GM21576 (cell line): ENCODE data around the gene ADAMTSL1.

Experiments
- ATAC-seq: cut with Tn5 transposase; IDR thresholded peaks from one replicate; pipeline ENCODE4 v1.9.1; 2021; ENCODE audit warnings: mild to moderate bottlenecking, moderate library complexity; ENCODE audit not compliant: unreplicated experiment

Gene ADAMTSL1

DNA sequence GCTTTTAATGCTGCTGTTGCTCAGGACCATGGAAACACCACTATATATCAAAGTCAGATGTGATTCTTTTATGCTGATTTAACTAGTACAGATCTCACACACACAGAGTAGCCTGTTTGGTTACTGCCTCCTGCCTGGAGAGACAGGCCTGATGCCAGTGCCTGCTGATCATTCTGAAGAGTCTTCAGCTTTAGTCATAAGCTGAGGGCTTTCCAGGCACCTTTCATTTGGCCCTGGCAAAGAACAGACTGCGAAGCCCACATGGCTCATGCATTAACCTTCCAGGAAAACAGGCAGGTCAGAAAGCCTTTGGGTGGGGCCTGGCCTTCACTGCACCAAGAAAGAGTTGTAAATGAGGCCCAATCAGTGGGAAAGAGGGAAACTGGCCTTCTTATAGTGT is 414.3 kb downstream of the ADAMTSL1 start:
- no peak for ATAC-seq

DNA sequence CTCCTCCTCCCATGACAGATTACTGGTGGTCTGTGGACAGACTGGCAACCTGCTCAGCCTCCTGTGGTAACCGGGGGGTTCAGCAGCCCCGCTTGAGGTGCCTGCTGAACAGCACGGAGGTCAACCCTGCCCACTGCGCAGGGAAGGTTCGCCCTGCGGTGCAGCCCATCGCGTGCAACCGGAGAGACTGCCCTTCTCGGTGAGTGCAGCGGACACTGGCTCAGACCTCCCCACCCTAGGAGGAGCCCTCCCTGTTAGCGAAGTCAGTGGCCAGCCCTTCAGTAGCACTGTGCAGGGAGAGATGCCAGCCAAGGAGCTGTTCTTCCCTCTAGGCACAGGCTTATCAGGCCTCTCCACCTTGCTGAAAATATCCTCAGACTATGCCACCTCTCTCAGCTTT is 415.6 kb downstream of the ADAMTSL1 start:
- no peak for ATAC-seq

DNA sequence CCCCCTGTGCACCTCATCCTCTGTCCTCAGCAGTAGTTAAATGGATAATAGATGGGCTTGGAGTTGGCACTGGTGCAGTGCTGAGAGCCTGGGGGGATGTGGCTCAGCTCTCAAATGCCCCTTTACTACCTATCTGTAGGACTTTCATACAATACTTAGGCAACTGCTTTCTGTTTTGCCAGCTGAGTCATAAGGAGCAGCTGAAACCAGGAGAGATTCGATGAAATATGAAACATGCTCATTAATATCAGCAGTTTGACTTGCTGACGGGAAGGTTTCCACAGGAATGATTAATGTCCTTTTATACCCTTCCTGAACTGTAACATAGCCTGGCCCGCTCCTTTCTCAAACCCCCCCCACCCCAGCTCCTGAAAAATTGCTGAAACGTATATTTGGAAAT is 416.4 kb downstream of the ADAMTSL1 start:
- ATAC-seq, result peak; percentile 68

DNA sequence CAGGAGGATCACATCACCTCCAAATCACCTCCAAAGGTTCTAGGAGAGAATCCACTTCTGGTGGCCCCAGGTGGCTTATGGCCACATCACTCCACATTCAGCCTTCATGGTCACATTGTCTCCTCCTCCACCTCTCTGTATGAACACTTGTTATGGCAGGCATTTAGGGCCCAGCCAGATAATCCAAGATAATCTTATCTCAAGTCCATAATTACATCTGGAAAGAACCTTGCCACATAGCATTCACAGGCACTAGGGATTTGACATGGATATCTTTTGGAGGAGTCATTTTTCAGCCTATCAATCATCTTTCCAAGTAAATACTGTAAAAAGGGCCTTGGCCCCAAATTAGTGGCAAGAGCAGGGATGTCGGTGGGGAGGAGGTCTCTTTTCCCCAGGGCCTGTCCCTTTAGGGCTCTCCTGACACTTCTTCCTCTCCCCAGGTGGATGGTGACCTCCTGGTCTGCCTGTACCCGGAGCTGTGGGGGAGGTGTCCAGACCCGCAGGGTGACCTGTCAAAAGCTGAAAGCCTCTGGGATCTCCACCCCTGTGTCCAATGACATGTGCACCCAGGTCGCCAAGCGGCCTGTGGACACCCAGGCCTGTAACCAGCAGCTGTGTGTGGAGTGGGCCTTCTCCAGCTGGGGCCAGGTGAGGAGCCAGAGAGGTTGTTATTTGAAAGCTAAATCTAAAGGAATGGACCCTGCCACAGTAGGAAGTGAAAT is 418.2 kb downstream of the ADAMTSL1 start:
- ATAC-seq, result no peak

DNA sequence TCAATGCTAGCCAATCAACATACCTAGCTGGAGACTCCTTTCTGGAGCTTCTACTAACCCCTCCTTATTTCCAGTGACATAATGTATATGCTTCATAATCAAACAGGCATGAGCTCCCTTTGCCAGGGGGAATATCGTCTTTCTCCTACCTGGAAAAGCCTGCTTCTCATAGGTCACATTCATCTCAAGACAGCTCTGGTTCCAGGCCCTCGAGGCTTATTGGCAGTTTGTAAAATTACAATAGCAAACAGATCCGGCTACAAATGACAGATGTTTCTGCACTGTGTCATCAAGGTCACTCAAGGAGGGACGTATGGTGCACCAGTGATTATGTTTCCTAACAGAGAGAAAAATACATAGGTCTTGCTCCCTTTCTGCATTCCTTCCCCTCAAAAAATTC is 419.1 kb downstream of the ADAMTSL1 start:
- ATAC-seq, result no peak

DNA sequence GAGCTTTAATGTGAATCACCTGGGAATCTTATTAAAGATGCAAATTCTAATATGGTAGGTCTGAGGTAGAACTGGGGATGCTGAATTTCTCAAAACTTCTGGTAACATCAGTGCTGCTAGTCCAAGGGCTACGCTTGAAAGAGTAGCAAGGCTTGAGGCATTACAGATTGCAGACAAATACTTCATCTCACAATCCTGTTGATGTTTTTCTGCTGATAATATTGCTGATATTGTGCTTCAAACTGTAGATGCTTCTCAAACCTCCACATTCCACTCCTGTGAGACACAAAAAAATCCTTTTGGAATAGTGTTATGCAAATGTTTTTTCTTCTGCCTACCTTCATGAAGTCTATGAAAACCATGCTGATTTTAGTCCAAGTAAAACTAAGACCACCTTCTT is 419.5 kb downstream of the ADAMTSL1 start:
- no peak for ATAC-seq

DNA sequence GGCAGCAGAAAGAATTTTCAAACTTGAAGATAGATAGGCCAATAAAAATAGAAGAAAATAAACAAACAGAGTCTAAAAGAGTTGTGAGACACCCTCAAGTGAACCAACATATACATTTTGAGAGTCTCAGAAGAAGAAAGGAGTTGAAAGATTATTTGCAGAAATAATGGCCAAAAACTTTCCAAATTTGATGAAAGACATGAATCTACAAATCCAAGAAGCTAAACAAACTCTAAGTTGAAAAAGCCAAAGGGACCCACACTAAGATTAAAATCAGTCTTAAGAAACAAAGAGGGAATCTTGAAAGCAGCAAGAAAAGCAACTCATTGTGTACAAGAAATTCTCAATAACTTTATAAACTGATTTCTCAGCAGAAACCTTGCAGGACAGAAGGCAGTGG is 422.1 kb downstream of the ADAMTSL1 start:
- ATAC-seq, result no peak

DNA sequence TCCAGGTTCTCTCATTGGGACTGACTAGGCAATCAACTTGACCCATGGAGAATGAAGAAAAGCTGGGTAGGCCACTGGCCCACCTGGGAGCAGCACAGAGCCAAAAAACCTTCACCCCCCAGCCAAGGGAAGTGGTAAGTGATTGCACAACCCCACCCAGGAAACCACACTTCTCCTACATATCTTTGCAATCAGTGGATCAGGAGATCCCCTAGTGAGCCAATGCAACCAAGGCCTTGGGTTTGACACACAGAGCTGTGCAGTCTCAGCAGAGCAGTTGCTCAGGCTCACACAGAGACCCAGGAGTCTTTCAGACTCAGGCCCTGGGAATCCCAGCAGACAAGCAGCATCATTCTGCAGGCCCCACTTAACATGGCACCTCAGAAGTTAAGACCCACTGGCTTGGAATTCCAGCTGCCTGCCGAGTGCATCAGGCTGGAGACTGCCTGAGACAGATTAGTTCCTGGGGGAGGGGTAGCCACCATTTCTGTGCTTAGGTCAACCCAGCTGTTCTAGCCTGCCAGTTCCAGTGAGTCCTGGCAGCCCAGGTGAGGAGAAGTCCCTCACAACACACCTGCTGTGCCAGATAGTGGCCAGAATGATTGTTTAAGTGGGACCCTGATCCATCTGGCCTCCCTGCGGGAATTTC is 422.7 kb downstream of the ADAMTSL1 start:
- no peak for ATAC-seq

DNA sequence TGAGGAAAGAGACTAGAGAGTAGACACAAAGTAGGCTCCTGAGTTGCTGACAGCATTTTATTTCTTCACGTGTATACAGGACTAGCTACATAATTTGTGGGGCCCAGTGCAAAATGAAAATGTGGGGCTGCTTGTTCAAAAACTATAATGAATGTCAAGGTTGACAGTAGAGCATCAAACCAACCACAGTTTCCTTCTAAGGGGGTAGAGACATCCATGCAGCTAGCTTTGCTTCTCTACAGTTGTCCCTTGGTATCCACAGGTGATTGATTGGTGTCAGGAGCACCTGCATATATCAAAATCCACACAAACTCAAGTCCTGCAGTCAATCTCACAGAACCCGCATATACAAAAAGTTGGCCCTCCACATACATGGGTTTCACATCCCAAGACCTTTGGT is 429.5 kb downstream of the ADAMTSL1 start:
- no peak for ATAC-seq

DNA sequence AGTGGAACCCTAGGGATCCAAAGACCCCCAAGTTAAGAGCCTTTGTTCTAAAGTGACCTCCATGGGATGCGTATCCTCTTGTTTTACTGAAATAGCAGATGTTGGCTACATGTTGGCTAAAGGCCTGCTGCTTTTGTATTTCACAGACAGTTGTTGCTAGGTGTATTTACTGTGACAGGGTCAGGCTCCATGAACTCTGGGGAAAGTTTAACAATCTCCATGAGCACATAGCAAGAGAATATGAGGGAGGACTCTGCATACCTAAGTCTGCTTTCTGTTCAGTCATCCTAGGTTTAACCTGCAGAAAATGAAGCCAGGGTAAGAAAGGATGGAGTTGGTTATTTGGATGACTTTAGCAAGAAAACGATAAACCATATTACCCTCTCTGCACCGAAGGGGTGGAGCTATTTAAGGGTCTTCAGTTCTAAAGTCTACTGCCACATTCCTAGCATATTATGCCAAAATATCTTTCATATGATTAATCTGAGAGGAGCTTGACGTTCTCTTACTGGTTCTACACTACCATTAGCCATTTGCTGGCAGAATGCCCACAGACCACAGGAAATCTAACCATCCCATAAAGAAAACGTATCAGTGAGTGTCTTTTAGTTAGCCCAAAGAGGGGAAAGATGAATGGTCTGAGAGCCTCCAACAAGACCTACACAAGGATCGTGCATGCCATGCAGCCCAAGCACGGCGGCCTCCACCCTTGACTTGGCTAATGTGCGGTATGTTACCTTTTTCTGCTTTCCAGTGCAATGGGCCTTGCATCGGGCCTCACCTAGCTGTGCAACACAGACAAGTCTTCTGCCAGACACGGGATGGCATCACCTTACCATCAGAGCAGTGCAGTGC is 431.3 kb downstream of the ADAMTSL1 start:
- ATAC-seq, result no peak

DNA sequence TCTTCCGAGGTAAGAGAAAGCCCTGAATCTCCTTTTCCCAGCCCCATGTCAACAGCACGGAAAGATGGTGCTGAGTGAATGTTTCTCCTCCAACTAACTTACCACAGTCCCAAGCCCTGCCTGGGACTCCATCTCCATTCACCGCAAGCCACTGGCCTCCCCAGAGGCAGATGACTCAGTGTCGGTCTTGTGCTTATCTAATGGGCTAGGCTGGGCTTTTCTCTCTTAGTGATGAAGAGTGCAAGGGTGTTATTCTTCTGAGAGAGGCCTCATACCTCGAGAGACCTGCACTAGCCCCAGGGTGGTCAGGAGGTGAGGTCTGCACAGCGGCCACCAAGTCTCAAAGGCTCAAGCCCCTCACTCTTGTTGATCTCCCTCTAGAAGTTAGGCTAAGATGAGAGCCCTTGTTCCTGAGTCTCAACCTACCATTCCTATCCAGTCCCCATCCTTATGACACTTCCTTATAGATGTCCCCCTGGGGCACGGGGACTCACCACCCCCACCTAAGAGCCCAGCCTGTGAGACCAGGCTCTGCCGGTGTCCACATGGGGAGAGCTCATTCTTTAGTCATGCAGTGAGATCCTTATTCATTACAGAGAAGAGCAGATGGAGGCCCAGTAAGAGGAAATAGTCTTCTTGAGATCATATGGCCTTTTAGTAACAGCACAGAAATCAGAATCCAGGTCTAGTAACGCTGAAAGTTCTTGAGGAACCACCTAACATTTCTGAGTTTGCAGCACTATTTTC is 432.1 kb downstream of the ADAMTSL1 start:
- no peak for ATAC-seq

DNA sequence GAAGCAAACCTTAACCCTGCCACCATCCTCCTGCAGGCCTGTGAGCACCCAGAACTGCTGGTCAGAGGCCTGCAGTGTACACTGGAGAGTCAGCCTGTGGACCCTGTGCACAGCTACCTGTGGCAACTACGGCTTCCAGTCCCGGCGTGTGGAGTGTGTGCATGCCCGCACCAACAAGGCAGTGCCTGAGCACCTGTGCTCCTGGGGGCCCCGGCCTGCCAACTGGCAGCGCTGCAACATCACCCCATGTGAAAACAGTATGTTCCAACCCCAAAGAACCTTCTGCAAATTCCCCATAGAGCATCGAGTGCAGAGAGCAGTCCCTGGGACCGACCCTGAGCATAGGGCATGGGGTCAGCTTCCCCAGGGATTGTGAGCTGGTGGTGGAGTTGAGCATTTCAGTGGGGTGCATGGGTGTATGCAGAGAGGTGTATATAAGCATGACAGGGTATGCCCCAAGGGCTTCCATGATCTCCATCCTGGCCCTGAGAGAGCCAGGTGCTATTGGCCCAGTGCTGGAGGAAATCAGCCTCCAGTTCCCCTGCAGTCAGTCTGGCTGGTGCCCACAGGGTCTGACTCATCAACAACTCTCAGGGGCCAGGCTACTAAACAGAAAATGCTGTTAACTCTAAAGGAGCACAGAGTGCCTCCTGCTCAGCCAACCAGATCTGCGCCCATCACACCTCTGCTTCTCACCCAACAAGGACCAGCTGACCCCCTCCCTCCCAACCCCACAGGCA is 432.9 kb downstream of the ADAMTSL1 start:
- no peak for ATAC-seq

DNA sequence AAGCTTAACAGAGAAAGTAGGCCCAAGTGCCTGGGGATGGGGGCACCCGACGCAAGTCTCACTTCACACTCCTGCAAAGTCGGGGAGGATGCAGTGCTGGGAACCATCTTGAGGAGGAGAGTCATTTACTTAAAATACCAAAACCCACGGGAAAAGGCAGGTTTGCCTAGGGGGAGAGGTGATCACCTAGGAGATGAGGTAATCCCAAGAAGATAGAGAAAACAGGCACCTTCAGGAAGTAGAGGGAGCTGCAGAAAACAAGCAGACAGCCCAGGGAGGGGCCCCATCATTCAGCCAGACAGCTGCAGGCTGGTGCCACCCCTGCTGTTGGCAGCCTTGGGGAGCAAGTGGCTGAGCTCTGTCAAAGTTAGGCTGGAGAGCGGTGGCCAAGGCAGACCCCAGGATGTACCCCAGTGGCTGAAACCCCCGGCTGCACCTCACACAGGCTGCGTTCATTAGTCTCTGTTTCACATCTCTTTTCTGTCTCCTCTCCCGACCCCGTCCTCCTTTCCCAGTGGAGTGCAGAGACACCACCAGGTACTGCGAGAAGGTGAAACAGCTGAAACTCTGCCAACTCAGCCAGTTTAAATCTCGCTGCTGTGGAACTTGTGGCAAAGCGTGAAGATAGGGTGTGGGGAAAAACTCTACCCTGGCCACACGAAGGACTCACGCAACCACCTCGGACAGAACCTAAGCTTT is 434.1 kb downstream of the ADAMTSL1 start:
- ATAC-seq, result no peak

DNA sequence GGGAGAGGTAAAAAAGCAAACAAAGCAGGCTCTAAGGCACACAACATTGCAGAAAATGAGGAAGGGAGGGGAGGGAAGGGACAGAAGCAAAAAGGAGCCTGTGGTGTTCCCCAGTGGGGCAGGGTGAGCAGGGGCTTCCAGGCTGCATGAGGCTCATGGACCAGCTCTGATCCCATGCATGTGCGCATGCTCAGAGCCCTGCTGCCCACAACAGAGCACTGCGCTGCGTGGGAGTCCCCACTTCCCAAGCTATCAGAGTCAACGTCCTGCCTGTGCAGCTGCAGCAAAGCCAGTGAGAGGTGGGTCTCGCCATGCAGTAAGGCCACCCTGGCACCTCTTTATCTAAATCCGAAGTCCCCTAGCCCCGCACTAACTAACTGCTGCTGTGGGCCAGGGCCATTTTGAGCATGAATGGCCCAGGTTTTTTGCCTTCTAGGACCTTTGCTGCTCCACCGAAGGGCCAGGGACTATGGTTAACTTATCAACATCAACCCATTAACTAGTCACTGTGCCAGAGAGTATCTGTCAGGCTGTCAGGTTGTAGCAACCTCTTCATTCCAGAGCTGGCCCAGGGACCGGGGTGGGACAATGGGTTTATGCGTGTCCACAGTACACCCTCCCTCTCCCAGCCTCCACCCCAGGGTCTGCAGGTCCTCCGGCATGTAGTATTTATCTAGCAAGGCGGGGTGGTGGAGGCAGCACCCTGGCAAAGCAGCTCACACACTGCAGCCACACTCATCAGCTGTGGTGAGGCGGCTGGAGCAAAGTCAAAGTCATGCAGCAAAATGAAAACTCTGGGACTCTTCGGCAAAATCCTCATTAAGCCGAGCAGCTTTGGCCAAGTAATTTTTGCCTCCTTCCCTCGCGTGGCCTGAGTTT is 435.4 kb downstream of the ADAMTSL1 start:
- ATAC-seq, result no peak

DNA sequence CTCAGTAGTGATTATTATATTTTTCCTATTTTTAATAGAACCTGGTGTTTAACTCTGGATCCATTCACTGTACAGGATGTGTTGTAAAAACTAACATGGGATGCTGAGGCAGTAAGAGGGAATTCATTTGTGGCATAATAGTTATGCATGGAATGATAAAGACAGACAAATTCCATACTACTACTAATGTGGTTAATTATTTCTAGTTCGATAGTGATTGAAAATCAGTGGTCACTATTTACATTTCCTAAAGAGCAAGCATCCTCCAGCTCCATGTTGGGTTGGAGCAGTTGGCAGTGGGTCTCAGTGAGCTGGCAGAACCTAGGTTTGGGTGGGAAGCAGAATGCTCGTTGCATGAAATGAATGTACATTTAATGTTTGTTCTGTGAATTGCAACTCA is 436.5 kb downstream of the ADAMTSL1 start:
- ATAC-seq, result no peak

DNA sequence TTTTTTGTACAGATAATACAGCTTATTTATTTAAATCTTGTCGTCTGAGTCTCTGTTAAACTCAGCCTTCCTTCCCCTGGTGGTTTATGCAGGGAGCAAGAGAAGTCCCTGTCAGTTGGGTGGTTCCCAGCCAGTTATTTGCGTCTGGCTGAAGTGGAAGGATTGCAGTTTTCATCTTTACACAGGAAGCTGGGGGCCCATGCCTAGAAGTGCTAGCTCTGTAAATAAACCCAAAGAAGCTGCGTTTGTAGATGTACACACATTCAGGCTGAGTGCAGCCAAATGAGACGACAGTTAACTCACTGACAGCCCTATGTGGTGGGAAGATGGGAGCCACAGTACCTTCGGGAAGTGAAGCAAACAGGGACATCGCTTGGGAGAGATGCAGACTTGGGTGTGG is 437.0 kb downstream of the ADAMTSL1 start:
- ATAC-seq, result no peak

DNA sequence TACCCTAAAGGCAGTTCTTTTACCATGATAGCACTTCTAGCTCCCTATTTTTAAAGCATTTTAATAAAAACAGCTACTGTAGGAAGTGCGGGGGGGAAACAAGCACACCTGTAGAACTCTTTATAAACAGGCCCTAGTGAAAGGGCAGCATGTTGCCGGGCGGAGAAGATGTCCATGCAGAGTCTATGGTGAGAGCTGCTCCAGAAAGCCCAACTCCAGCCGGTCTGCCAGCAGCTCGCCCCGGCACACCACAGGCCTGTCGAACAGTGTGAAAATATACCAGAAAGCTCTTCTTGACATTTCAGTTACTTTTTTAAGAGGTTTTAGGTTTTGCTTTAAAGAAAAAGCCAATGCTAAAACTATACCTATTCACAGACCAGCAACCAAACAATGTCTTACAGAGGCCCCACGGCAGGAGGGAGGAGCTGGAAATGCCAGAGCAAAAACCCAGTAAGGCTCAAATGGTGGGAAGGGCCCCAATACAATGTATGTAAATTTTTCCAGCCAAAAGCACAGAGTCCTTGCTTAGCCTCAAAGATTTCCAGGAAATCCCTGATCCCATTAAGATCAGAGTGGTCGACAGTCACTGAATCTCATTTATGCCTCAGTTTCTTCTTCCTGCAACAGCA is 437.9 kb downstream of the ADAMTSL1 start:
- no peak for ATAC-seq
